C4-2B (cell line): Measurements from ENCODE around the gene CLCA2.

ENCODE experiments used
- ZFX ChIP-seq: fragments of 450-650 bp; IDR thresholded peaks from 2 replicates; pipeline ENCODE4 v1.6.1; 2017
- TF ChIP-seq, protein P1 (sequence below): fragments of 450-650 bp; conservative IDR thresholded peaks from 2 replicates; pipeline ENCODE4 v1.5.1; 2017; ENCODE audit warnings: mild to moderate bottlenecking

GRCh38 chr1:86423473-86423872, 498 bp upstream of the CLCA2 start:
- TF ChIP-seq, protein P1, sequence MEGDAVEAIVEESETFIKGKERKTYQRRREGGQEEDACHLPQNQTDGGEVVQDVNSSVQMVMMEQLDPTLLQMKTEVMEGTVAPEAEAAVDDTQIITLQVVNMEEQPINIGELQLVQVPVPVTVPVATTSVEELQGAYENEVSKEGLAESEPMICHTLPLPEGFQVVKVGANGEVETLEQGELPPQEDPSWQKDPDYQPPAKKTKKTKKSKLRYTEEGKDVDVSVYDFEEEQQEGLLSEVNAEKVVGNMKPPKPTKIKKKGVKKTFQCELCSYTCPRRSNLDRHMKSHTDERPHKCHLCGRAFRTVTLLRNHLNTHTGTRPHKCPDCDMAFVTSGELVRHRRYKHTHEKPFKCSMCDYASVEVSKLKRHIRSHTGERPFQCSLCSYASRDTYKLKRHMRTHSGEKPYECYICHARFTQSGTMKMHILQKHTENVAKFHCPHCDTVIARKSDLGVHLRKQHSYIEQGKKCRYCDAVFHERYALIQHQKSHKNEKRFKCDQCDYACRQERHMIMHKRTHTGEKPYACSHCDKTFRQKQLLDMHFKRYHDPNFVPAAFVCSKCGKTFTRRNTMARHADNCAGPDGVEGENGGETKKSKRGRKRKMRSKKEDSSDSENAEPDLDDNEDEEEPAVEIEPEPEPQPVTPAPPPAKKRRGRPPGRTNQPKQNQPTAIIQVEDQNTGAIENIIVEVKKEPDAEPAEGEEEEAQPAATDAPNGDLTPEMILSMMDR, result no peak
- TF ChIP-seq ZFX, result no peak
